HCT116 (cell line): Measurements from ENCODE around the gene CLEC19A. TPM values are rescaled to one million over a fixed set of nuclear protein-coding genes. Genes with fewer than 3 reads are reported as not detected.

Experiments used
- ATAC-seq: fragments of 200-7000 bp; cut with Tn5 transposase; 2 replicates; pipeline ENCODE4 v1.9.1; 2020; ENCODE audit warnings: mild to moderate bottlenecking, moderate library complexity
- BruUV-seq: library from RNA; stranded (reverse); fragments of 400-500 nt; replicated peaks from 2 replicates; lab custom pipeline; 2021; lab: Mats Ljungman, UMichigan
- CTCF ChIA-PET: fragments of 300-600 bp; sonication (Branson Sonifier 250); formaldehyde crosslinking; loops from one replicate; lab custom pipeline; 2021; ENCODE audit warnings: antibody characterized with exemption; lab: Charles Lee
- POLR2A ChIA-PET: fragments of 300-600, 350-600 bp; sonication (Branson Sonifier 250); formaldehyde crosslinking; loops from one replicate; lab custom pipeline; 2021; ENCODE audit warnings: antibody characterized with exemption; lab: Charles Lee
- RAD21 ChIA-PET, 2 experiments: fragments of 300-600 bp; sonication (Branson Sonifier 250); formaldehyde crosslinking; loops; one replicate each; lab custom pipeline; 2023; ENCODE audit warnings: low total read pairs in 2 of 2; ENCODE audit not compliant: uncharacterized antibody in 2 of 2, unreplicated experiment in 2 of 2, low non-redundant PET in 1 of 2; lab: Charles Lee
- DNase-seq: peaks from one replicate; pipeline ENCODE4 v3.0.0-alpha.2; 2010; ENCODE audit warnings: low read depth, low spot score
- H2AFZ ChIP-seq: fragments of 200-600 bp; shearing (Covaris generic), sonication (generic); 2 replicates; pipeline ENCODE4 v1.6.1; 2017; ENCODE audit warnings: low read depth, mixed run types, mixed read lengths, antibody characterized with exemption, low read length; ENCODE audit not compliant: poor library complexity, severe bottlenecking
- H3K27ac ChIP-seq: 2 replicates; pipeline ENCODE4 v1.5.1; 2012; ENCODE audit warnings: low read depth, low read length
- H3K27me3 ChIP-seq: fragments of 200-600 bp; sonication (generic); 2 replicates; pipeline ENCODE4 v1.6.1; 2016; ENCODE audit warnings: mixed run types, low read length, mixed read lengths; ENCODE audit not compliant: insufficient read depth
- H3K36me3 ChIP-seq, 2 experiments: fragments of 200-500 bp in 1 of 2; fragments of 200-600 bp in 1 of 2; sonication (Bioruptor generic) in 1 of 2; sonication (generic) in 1 of 2; 2 replicates each; pipeline versions ENCODE4 v1.5.1 to v1.6.1; 2014 to 2016; ENCODE audit warnings: low read length in 2 of 2, inconsistent platforms in 1 of 2, mixed read lengths in 1 of 2, mixed run types in 1 of 2; ENCODE audit not compliant: insufficient read depth in 2 of 2, control insufficient read depth in 1 of 2
- H3K4me1 ChIP-seq, 2 experiments: fragments of 200-600 bp in 1 of 2; sonication (generic) in 1 of 2; 2 replicates each; pipeline versions ENCODE4 v1.5.1 to v1.6.1; 2012 to 2017; ENCODE audit warnings: low read length in 2 of 2, inconsistent platforms in 1 of 2, mild to moderate bottlenecking in 1 of 2, mixed read lengths in 1 of 2, mixed run types in 1 of 2, moderate library complexity in 1 of 2; ENCODE audit not compliant: insufficient read depth in 2 of 2, control insufficient read depth in 1 of 2
- H3K4me2 ChIP-seq: fragments of 200-600 bp; sonication (generic); 2 replicates; pipeline ENCODE4 v1.6.1; 2017; ENCODE audit warnings: mixed run types, low read length, mixed read lengths
- H3K4me3 ChIP-seq, 2 experiments: fragments of 200-600 bp in 1 of 2; sonication (generic) in 1 of 2; replicated peaks in 1 of 2; 2 replicates each; pipeline ENCODE4 v1.5.1; 2011 to 2016; ENCODE audit warnings: low read length in 2 of 2, control low read depth in 1 of 2, low read depth in 1 of 2, mild to moderate bottlenecking in 1 of 2, mixed read lengths in 1 of 2, mixed run types in 1 of 2
- H3K79me2 ChIP-seq: fragments of 200-600 bp; sonication (generic); 2 replicates; pipeline ENCODE4 v1.6.1; 2017; ENCODE audit warnings: mild to moderate bottlenecking, mixed run types, low read length, moderate library complexity, mixed read lengths; ENCODE audit not compliant: insufficient read depth
- H3K9ac ChIP-seq: fragments of 200-600 bp; sonication (generic); 2 replicates; pipeline ENCODE4 v1.6.1; 2016; ENCODE audit warnings: low read length, mixed read lengths
- H3K9me2 ChIP-seq: fragments of 200-600 bp; sonication (generic), shearing (Covaris generic); 2 replicates; pipeline ENCODE4 v1.6.1; 2017; ENCODE audit warnings: mixed run types, mild to moderate bottlenecking, moderate library complexity; ENCODE audit not compliant: insufficient read depth
- H3K9me3 ChIP-seq, 2 experiments: fragments of 200-500 bp in 1 of 2; fragments of 200-600 bp in 1 of 2; sonication (Bioruptor generic) in 1 of 2; sonication (generic) in 1 of 2; 2 replicates each; pipeline ENCODE4 v1.6.1; 2014 to 2017; ENCODE audit warnings: low read length in 2 of 2, mixed read lengths in 2 of 2, inconsistent platforms in 1 of 2, low read depth in 1 of 2, mild to moderate bottlenecking in 1 of 2, mixed run types in 1 of 2, moderate library complexity in 1 of 2; ENCODE audit not compliant: control insufficient read depth in 1 of 2, insufficient read depth in 1 of 2
- H4K20me1 ChIP-seq: fragments of 200-600 bp; sonication (generic), shearing (Covaris generic); 2 replicates; pipeline ENCODE4 v1.6.1; 2017; ENCODE audit warnings: mixed run types, mild to moderate bottlenecking, moderate library complexity; ENCODE audit not compliant: insufficient read depth
- CTCF ChIP-seq, 3 experiments: fragments of 200-600 bp in 1 of 3; sonication (generic) in 1 of 3; IDR thresholded peaks in 2 of 3; conservative IDR thresholded peaks in 1 of 3; 2 replicates each; pipeline ENCODE4 v1.5.1; 2012 to 2017; ENCODE audit warnings: low read depth in 2 of 3, low read length in 2 of 3, antibody characterized with exemption in 1 of 3, borderline replicate concordance in 1 of 3, control low read depth in 1 of 3, mild to moderate bottlenecking in 1 of 3, mixed read lengths in 1 of 3, mixed run types in 1 of 3, moderate library complexity in 1 of 3; ENCODE audit not compliant: insufficient read depth in 1 of 3
- ELF1 ChIP-seq: IDR thresholded peaks from 2 replicates; pipeline ENCODE4 v1.6.1; 2012; ENCODE audit warnings: low read depth, borderline replicate concordance
- EZH2 ChIP-seq: fragments of 200-600 bp; sonication (generic); IDR thresholded peaks from 2 replicates; pipeline ENCODE4 v1.6.1; 2017; ENCODE audit warnings: antibody characterized with exemption, mixed run types
- EZH2phosphoT487 ChIP-seq: fragments of 200-600 bp; IDR thresholded peaks from 2 replicates; pipeline ENCODE4 v1.6.1; 2018; ENCODE audit warnings: antibody characterized with exemption, borderline replicate concordance
- FOSL1 ChIP-seq: IDR thresholded peaks from 2 replicates; pipeline ENCODE4 v1.6.1; 2012; ENCODE audit warnings: low read depth
- MAX ChIP-seq: IDR thresholded peaks from 2 replicates; pipeline ENCODE4 v1.6.1; 2012
- POLR2A ChIP-seq: IDR thresholded peaks from 2 replicates; pipeline ENCODE4 v1.7.0; 2011; ENCODE audit warnings: borderline replicate concordance; ENCODE audit not compliant: insufficient read depth, insufficient read length; ENCODE audit errors: extremely low read depth
- POLR2AphosphoS5 ChIP-seq: IDR thresholded peaks from 2 replicates; pipeline ENCODE4 v1.6.1; 2011; ENCODE audit warnings: mild to moderate bottlenecking, low read depth, low read length, moderate library complexity
- REST ChIP-seq: IDR thresholded peaks from 2 replicates; pipeline ENCODE4 v1.6.1; 2012; ENCODE audit warnings: low read depth
- SRF ChIP-seq: IDR thresholded peaks from 2 replicates; pipeline ENCODE4 v1.6.1; 2012; ENCODE audit warnings: low read depth
- YY1 ChIP-seq: IDR thresholded peaks from 2 replicates; pipeline ENCODE4 v1.6.1; 2011; ENCODE audit warnings: low read length, low read depth, moderate library complexity, mild to moderate bottlenecking; ENCODE audit not compliant: insufficient replicate concordance; ENCODE audit errors: extremely low read depth
- ZFX ChIP-seq: fragments of 450-650 bp; IDR thresholded peaks from 2 replicates; pipeline ENCODE4 v1.6.1; 2017
- intact Hi-C: fragments of 100-400 bp; cut with micrococcal nuclease; formaldehyde crosslinking; loops from 2 replicates; pipeline ENCODE4 v1.10.0; 2022
- total RNA-seq: library from RNA; stranded (reverse); gene quantifications from one replicate; pipeline ENCODE4 v1.2.1, GENCODE V29; 2021; ENCODE audit not compliant: unreplicated experiment

Gene CLEC19A
- total RNA-seq, 1 experiment from 2014 or later = not detected

- no peak overlapping the region for H3K9ac ChIP-seq
- H3K4me2 ChIP-seq = no peak overlapping the region
- intact Hi-C loops = no loop called here
- no peaks in the 10 kb centered on the region for H4K20me1 ChIP-seq
- BruUV-seq = no TSS peak
- H3K4me3 ChIP-seq = no peak overlapping the region
- no peaks in the 10 kb centered on the region for H3K9me2 ChIP-seq
- POLR2A ChIA-PET = no interaction called here
- no peaks in the 10 kb centered on the region for H3K27me3 ChIP-seq
- ATAC-seq (no peak), DNase-seq (no peak)
- no peaks in the 10 kb centered on the region for H3K36me3 ChIP-seq
- no peaks in the 10 kb centered on the region for H3K79me2 ChIP-seq
- RAD21 ChIA-PET = no interaction called here
- CTCF ChIA-PET = no interaction called here
- H3K27ac ChIP-seq = no peak overlapping the region
- H2AFZ ChIP-seq = no peak overlapping the region
- peaks cover 32 to 42% of the 10 kb centered on the region in 2 experiments for H3K4me1 ChIP-seq
- H3K9me3 ChIP-seq = no peaks in the 10 kb centered on the region
- TF ChIP-seq REST (no peak), MAX (no peak), SRF (no peak), EZH2phosphoT487 (no peak), CTCF (IDR thresholded peaks at IDR 0.05 in 2 of 3, conservative IDR thresholded peaks at IDR 0.05 in 1 of 3; ENCODE audit: borderline replicate concordance in 1 of 3, insufficient read depth in 1 of 3, low read depth in 2 of 3, low read length in 2 of 3) (no peak), POLR2A (no peak), POLR2AphosphoS5 (no peak), ZFX (no peak), ELF1 (no peak), FOSL1 (no peak), EZH2 (no peak), YY1 (no peak)
- TF ChIP-seq, all 23 proteins: peak for 0
Observed at GRCh38 chr16:19282101-19282500, 3.4 kb upstream of the CLEC19A start.
